NCI-H1105 (cell line): ENCODE results near the gene GPRIN1.
"Not testable (repeated sequence)": the region's sequence is repeated elsewhere in the genome, so short reads cannot be mapped to it uniquely, and the experiment has no call there.

Source experiments
- DNase-seq: peaks from one replicate; lab custom pipeline; 2025; lab: John Stamatoyannopoulos, UW

Gene GPRIN1

DNA sequence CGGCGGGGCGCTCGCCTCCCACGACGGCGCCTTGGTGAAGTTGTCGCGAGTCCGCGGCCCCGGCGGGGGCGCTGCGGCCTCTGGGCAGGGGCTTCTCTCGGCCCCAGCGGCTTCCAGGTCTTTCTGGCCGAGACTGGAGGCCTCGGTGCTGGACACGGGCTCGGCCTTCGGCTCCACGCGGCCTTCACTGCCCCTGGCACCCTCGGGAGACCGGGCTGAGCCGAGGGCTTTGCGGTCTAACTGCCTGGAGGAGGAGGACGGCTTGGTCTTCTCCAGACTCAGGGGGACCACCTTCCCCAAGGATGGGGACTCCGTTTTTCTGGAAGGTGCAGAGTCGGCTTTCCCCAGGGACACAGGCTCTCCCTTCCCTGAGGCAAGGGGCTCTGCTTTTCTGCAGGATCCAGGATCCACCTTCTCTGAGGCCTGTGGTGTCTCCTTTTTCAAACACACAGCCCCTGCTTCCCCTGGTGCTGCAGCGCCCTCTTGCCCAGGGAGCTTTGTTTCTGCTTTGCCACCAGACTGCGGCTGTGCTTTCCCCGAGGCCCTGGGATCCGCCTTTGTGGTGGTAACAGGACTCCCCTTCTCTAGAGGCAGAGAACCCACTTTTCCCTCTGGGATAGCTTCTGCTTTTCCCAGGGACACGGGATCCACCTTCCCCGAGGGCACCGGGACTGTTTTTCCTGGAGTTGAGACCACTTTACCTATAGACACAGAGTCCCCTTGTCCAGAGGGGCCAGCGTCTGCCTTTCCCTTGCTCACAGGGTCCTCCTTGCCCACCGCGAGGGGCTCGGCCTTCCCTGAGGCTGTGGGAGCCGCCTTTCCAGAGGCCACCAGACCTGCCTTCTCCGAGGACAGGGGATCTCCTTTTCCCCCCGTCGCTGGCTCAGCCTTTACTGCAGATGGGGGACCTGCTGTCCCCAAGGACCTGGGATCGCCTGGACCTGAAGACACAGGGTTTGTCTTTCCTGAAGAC lies 12.3 kb downstream of the GPRIN1 start:
- no peak for DNase-seq

DNA sequence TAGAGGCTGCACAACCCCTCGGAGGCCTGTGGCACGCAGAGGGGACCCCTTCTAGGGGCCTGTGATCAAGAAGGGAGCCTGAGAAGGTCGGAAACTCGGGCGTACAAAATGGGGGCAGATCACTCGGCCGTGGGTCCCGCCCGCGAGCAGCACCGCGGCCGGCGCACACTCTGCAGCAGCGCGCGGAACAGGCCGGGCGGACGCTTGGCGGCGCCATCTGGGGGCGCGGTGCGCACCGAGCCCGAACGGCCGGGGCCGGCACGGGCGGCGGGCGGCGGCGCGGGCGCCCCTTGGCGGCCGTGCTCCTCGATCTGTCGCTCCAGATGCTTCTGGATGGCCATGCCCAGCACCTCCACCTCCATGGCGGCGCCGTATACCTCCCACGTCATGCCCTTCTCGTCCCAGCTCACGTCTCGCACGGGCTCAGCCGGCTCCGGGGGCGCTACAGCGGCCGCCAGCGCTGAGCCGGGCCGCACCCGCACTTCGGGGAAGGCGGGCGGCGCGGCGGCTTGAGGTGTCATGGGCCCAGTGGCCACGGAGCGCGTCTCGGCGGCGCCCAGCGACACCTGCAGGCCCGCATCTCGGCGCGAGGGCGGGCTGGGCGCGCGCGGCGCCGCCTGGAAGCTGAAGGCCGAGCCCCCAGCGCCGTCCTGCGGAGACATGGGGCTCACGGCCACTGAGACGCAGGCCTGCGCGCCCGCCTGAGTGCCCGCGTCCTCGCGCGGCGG lies 13.1 kb downstream of the GPRIN1 start:
- no peak for DNase-seq

DNA sequence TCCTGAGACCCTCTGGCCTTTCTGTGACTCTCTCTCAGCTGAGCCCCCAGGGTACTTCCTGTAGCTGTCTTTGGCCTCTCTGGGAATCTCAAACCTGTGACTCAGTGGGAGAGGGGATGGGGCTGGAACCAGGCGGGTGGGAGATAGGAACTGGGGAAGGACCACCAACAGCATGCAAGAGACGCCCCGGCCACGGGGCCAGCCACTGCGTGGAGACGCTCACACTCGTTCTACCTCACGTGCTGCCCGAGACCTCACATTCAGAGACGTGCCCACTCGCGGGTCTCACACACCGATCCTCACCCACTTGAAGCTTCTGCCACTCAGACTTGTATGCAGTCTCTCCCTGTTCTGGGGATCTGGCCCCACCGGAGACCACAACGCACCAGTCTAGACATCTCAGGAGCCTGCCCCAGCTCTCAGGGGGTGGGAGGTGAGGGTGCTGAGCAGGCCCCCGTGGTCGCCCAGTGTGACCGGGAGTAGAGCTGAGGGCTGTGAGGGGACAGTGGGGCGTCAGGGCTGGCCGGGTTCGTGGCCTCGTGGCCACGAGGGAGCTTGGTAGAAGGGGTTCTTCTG lies 13.8 kb downstream of the GPRIN1 start:
- no peak for DNase-seq

DNA sequence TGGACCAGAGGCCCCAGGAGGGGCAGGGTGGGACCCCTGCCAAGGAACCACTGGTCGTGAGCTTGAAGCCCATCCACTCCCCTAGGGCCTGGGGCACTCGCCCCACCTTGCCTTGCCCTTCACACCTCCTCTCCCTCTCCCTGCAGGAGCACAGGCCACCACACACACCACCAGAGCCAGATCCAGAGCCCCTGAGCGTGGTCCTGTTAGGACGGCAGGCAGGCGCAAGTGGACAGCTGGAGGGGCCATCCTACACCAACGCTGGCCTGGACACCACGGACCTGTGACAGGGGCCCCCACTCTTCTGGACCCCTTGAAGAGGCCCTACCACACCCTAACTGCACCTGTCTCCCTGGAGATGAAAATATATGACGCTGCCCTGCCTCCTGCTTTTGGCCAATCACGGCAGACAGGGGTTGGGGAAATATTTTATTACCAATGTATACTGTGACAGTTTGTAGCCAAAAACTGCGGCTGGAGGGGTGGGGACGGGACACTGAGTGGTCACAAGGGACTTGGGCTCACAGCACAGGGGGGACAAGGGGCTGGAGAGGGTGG lies 14.5 kb downstream of the GPRIN1 start:
- DNase-seq: no peak

DNA sequence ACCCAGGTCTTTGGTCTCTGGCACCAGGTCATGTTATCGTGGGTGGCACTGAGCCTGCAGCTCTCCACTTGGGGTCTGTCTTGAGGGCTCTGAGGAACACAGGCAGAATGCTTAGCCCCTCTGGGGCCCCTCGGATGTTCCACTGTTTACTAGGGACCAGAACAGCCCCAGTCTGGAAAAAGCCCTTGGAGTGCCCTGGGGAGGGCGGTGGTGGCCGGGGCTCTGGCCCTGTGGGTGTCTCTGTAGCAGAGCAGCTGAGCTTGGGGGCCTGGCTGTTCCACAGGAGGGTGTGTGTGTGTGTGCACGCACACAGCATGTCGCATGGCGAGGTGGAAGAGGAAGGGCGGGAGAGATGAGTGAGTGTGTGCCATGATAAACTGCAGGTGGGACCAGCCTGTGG lies 15.4 kb downstream of the GPRIN1 start:
- no peak for DNase-seq

DNA sequence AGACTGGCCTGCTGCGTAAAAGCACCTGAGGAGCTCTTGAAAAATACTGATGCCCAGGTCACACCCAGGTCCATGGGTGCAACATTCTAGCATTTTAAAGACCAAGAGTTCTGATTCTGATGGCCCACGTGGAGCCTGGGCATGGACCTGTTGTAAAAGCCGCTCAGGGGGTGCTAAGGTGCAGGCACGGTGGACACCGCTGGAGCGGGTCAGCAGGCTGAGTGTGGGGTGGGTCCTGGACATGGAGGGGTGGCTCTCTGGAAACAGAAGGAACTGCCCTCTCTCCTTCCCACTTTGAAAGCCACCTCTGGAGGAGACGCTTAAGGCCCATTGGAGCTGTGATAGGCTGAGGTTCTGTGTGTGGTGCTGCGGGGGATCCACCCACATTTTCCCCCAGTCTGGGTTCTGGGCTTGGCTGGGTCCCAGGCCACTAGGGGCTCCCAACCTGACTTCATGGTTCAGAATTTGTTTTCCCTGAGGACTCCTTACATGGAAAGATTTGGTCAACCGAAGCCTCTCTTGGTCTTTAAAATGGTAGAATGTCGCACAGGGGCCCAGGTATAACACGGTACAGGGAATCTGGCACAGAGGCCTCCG lies 16.6 kb downstream of the GPRIN1 start:
- no peak for DNase-seq

DNA sequence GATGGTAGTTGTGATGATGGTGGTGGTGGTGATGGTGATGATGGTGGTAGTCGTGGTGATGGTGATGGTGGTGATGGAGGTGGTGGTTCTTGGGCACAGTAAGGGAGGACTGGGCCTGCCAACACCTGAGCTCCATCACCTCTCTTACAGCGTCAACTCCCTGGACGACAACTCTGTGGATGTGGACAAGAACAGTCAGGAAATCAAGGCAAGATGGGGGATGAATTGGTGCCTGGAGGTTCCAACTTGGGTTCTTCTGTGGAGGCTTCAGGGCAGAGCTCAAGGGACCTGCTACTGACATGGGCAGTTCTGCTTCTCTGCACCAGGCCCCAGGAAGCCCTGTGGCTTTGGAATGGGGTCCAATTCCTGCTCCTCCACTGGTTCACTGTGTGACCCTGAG lies 17.4 kb downstream of the GPRIN1 start:
- DNase-seq: no peak

DNA sequence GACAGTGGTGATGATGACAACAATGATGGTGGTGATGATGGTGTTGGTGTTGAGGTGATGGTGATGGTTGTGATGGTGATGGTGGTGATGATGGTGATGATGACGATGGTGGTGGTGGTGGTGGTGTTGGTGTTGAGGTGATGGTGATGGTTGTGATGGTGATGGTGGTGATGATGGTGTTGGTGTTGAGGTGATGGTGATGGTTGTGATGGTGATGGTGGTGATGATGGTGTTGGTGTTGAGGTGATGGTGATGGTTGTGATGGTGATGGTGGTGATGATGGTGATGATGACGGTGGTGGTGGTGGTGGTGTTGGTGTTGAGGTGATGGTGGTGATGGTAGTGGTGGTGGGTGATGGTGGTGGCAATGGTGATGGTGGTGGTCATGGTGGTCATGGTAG lies 18.3 kb downstream of the GPRIN1 start:
- not testable (repeated sequence) for DNase-seq

DNA sequence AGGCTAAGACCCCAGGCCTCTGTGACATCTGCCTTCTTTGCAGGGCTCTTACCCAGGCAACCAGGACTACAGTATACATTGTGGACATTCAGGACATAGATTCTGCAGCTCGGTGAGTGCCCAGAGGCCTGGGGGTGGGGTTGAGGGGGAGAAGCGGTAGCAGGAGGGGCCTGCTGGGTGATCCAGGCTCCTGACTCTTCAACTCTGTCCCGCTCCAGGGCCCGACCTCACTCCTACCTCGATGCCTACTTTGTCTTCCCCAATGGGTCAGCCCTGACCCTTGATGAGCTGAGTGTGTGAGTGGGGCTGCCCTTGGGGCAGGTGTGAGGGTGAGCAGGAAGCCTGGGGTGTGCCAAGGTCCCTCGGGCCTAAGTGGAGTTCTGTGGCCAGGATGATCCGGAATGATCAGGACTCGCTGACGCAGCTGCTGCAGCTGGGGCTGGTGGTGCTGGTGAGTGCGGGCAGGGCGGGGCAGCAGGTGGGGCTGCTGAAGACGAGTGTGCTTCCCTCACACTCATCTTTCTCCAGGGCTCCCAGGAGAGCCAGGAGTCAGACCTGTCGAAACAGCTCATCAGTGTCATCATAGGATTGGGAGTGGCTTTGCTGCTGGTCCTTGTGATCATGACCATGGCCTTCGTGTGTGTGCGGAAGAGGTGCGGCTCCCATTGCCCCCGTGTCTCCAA lies 19.8 kb downstream of the GPRIN1 start:
- DNase-seq: no peak

DNA sequence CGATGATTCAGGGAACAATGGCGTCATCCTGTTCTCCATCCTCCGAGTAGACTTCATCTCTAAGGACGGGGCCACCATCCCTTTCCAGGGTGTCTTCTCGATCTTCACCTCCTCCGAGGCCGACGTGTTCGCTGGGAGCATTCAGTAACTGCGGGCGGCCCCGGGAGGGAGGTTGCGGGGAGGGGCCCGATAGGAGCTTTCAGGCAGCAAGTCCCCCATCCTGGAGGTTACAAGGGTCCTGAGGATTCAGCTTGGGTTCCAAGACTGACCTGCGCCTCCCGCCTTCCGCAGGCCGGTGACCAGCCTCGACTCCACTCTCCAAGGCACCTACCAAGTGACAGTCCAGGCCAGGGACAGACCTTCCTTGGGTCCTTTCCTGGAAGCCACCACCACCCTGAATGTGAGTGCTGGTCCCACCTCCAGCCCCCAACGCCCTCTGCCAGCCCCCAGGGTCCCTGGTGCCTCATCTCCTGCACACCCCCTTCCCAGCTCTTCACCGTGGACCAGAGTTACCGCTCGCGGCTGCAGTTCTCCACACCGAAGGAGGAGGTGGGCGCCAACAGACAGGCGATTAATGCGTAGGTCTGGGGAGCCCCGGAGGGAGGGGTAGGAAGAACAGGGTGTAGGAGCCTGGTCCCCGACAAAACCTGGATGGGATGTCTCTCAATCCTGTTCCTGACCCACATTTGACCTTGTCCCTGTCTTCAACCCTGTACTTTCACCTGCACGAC lies 20.8 kb downstream of the GPRIN1 start:
- DNase-seq: no peak

DNA sequence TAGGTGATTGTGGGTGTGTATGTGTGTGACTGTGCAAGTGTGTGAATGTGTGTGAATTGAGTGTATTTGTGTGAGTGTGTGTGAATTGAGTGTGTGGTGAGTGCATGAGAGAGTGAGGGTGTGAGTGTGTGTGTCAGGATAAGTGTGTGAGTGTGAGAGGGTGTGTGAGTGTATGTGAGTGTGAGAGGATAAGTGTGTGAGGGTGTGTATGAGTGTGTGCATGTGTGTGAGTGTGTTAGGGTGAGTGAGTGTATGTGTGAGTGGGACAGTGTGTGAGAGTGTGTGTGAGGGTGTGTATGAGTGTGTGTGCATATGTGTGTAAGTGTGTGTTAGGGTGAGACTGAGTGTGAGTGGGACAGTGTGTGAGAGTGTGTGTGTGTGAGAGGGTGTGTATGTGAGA lies 21.7 kb downstream of the GPRIN1 start:
- DNase-seq: no peak

DNA sequence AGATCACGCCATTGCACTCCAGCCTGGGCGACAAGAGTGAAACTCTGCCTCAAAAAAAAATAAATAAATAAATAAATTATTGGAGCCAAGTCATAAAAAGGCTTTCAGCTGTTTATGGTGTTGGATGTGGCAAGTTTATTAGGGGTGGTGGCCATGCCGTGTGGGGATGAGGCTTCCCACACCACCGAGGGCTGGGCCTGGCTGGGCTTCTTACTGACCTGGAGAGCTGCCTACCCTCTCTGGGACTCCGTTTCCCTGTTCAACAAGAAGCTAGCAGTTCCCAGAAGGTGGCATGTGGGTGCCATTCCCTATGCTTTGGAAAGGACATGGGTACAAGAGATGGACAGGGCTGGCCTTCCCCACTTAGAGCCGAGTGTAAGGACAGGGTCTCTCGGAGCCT lies 22.6 kb downstream of the GPRIN1 start:
- DNase-seq: no peak

DNA sequence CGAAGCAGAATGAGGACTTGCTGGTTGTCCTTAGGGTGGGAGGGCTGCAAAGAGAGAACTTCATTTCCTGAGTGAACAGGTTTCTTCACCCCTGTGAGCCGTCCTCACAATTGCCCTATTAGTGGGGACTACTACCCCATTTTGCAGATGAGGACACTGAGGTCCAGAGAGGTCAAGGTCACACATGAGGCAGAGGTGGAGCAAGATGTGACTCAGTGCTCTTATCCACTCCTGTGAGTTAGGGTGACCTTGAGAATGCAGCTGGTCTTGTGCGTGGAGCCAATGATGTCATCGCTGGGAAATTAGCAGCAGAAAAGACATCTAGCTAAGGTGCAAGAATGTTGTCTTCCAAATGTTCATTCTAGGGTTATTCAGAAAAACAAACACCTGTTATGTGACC lies 26.9 kb downstream of the GPRIN1 start:
- DNase-seq: no peak

DNA sequence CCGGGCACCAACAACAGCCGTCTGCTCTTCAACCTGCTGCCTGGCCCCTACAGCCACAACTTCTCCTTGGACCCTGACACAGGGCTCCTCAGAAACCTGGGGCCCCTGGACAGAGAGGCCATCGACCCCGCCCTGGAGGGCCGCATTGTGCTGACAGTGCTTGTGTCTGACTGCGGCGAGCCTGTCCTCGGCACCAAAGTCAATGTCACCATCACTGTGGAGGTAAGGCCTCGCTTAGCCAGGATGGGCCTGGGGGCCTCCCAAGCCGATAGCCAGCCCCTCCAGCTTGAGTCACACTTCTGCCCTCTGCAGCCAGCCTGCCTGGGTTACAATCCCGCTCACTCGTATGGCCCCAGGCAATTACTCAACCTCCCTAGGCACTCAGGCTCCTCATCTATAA lies 28.6 kb downstream of the GPRIN1 start:
- DNase-seq: no peak

DNA sequence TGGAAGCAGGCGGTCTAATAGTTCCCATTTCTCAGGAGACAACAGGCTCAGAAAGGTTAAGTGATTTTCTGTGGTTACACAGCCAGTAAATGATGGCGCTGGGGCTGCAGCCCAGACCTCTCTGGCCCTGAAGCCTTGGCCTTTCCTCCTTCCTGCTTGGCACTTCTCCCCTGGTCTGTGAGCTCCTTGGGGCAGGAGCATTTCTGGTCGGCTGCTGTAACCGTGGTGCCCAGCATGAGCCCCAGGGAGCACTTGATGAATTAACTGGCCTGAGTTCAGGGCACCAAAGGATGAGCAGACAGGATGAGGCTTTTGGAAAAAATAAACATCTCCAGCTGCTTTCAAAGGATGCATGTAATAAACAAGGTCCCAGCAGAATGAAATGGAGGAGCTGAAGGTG lies 30.6 kb downstream of the GPRIN1 start:
- no peak for DNase-seq

DNA sequence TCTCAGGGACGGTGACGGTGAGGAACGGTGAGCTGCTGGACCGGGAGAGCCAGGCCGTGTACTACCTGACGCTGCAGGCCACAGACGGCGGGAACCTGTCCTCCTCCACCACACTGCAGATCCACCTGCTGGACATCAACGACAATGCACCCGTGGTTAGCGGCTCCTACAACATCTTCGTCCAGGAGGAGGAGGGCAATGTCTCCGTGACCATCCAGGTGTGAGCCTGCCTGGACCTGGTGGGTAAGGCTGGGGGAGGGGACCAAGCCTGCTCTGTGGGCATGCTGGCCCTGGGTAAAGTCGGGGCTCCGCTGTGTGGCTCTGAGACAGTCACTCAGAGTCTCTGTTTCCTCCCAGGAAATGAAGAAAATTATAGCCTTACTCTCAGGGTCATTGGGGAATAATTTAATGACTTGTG lies 31.6 kb downstream of the GPRIN1 start:
- no peak for DNase-seq

DNA sequence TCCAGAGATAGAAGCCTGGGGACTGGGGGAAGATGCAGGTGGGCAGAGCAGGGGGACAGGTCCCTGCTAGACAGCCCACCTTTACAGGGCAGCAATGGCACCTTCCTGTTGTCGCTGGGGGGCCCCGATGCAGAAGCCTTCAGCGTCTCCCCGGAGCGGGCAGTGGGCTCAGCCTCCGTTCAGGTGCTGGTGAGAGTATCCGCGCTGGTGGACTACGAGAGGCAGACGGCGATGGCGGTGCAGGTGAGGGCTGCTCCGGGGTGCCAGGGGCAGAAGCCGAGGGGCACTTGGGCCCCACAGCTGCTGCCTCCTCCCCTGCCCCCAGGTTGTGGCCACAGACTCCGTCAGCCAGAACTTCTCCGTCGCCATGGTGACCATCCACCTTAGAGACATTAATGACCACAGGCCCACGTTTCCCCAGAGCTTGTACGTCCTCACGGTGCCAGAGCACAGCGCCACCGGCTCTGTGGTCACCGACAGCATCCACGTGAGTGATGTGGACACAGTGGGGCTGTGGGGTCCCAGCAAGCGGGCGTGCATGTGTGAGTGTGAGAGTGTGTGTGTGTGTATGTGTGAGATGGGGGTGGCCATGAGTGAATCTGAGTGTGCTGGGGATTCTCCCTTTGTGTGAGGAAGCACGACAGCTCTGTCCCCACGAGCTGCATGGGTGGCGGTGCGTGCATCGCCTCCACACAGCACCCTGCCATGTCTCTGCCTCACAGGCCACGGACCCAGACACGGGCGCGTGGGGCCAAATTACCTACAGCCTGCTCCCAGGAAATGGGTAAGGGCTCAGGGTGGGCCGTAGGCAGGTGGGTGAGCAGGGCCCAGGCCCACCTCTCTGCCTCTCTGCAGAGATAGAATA lies 32.4 kb downstream of the GPRIN1 start:
- DNase-seq: no peak

DNA sequence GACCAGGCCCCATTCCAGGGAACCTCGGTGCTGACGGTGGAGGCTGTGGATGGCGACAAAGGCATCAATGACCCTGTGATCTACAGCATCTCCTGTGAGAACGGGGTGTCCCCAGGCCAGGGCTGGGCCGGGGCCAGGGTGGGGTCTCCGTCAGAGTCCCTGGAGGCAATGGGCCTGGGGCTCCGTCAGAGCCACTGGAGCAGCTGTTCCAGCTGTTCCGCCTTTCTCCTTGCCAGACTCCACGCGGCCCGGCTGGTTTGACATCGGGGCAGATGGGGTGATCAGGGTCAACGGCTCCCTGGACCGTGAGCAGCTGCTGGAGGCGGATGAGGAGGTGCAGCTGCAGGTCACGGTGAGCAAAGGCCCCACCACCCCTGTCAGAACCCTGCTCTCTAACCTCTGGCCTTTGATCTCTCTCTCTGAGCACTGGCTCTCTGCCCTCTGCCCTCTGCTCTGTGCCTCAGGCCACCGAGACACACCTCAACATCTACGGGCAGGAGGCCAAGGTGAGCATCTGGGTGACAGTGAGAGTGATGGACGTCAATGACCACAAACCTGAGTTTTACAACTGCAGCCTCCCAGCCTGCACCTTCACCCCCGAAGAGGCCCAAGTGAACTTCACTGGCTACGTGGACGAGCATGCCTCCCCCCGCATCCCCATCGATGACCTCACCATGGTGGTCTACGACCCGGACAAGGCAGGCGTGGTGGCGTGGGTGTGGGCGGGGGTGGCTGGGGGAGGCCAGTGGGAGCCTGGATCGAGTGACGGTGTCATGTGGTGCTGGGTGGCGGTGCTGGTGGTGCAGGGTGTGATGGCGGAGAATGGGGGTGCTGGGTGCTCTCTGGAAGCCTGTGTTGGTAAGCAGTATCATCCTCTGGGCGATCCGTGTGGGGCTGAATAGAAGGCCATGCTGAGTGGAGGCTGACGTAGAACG lies 34.2 kb downstream of the GPRIN1 start:
- no peak for DNase-seq

DNA sequence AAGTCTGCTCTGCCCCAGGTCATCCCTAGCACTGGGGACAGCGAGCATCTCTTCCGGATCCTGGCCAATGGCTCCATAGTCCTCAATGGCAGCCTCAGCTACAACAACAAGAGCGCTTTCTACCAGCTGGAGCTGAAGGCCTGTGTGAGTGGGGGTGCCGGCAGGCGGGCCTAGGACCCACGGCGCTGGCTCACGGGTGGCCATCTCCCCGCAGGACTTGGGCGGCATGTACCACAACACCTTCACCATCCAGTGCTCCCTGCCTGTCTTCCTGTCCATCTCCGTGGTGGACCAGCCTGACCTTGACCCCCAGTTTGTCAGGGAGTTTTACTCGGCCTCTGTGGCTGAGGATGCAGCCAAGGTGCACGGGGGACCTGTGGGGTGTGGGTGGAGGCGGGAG lies 34.9 kb downstream of the GPRIN1 start:
- DNase-seq: no peak
